ENCODE results near the gene CACNB4.
"Not testable (repeated sequence)": the region's sequence is repeated elsewhere in the genome, so short reads cannot be mapped to it uniquely, and the experiment has no call there.

The CACNB4 gene

DNA sequence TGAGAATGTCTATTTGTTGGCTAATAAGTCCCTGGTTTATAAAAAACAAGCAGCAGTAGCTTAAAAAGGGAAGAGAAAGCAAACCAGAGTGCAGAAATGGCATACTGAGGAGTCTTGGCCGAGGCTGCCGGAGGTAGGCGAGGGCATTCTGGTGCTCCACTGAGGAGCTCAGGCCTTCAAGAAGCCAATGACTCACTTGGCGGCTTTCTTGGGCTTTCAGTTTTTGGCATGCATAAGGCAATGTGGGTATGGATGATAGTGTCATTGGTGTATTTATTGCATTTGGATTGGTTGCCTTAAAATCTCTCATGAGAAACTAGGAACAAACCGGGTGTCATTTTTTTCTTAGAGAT, 151.1 kb downstream of the CACNB4 start:
- Histone ChIP-seq H3K27ac (ENCODE audit: low read depth, low read length) (no peak overlapping the region), H3K4me1 (ENCODE audit: control insufficient read depth in 5 of 5, insufficient read depth in 5 of 5, low read length in 5 of 5) (peaks cover 0 to 26% (median 24%) of the 10 kb centered on the region in 5 donors), H3K9me3 (ENCODE audit: control insufficient read depth in 5 of 5, low read length in 5 of 5) (peaks cover 0 to 2% (median 0%) of the 10 kb centered on the region in 5 donors), H3K4me3 (ENCODE audit: low read depth in 1 of 5, low read length in 5 of 5) (peak overlapping the region; percentile 57 to 77 (median 63)), H3K27me3 (ENCODE audit: control insufficient read depth in 5 of 5, insufficient read depth in 4 of 5, low read length in 5 of 5) (no peaks in the 10 kb centered on the region), H3K36me3 (ENCODE audit: control insufficient read depth in 5 of 5, insufficient read depth in 5 of 5, low read length in 5 of 5) (no peaks in the 10 kb centered on the region), H3K9ac (ENCODE audit: low read length in 5 of 5) (peak overlapping the region in 2 of 5 donors; percentile 37 to 73)

DNA sequence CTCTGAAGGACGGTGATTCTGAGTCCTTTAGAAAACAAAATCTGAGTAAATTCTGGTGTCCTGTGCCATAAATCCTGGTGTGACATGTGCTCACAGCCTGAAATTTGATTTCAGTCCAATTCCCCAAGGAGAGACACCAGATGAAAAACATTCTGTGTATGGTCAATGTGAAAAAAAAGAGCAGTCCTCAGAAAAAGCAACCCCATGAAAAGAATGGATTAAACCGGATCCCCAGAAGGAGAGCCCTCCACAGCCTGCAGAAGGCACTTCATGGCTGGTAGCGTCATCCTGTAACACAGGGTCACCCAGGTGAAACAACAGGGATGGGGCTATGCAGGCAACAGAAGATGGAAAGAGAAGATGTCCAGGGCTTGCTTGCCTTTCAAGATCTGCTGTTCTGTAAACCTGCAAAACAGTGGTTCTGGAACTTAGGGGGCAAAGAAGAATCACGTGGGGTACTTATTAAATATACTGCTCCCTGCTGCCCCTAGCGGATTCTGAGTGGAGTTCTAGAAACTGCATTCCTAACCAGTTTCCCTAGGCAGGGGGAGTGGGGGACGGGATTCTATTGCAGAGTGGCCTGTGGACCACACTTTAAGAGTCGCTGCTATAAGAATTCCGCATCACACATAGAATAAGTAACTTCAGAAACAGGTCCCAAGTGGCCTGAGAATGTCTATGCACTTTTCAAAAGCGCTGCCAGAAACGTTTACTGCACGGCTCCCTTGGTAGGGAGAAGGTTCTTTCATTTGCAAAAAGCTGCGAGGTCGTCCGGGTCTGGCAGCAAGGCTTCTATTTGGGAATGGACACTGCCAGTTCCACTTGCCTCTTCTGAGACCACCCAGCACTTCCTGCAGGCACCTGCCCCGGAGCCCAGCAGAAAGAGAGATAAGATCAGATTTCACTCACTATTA, 151.7 kb downstream of the CACNB4 start:
- Histone ChIP-seq H3K36me3 (ENCODE audit: control insufficient read depth in 5 of 5, insufficient read depth in 5 of 5, low read length in 5 of 5) (no peaks in the 10 kb centered on the region), H3K9me3 (ENCODE audit: control insufficient read depth in 5 of 5, low read length in 5 of 5) (peaks cover 0 to 5% (median 0%) of the 10 kb centered on the region in 5 donors), H3K4me1 (ENCODE audit: control insufficient read depth in 5 of 5, insufficient read depth in 5 of 5, low read length in 5 of 5) (peaks cover 0 to 26% (median 24%) of the 10 kb centered on the region in 5 donors), H3K4me3 (ENCODE audit: low read depth in 1 of 5, low read length in 5 of 5) (peak overlapping the region; percentile 57 to 77 (median 63)), H3K9ac (ENCODE audit: low read length in 5 of 5) (peak overlapping the region in 3 of 5 donors; percentile 37 to 73 (median 41)), H3K27ac (ENCODE audit: low read depth, low read length) (no peak overlapping the region), H3K27me3 (ENCODE audit: control insufficient read depth in 5 of 5, insufficient read depth in 4 of 5, low read length in 5 of 5) (no peaks in the 10 kb centered on the region)

DNA sequence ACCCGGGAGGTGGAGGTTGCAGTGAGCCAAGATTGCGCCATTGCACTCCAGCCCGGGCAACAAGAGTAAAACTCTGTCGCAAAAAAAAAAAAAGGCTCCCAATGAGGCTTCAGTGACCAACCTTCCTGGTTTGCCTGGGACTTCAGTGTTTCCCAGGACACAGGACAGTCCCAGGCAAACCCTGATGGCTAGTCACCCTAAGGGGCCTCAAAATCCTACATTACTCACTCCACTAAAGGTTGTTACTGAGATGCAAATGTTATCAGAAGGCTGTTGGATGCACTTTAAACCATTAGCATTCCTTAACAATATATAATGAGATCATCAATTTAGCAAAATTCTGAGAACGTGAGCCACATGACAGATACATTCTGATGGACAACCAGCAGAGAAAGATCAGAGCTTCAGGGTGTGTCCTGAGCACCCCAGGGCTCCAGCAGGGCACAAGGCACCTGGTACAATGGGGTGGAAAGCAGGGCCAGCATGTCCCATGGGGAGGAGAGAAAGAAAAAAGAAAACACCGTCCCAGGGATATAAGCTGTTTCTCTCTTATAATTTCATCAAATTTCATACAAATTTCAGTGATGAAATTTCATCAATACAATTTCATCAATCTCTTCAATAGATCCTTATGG, 152.5 kb downstream of the CACNB4 start:
- peaks cover 0 to 26% (median 24%) of the 10 kb centered on the region in 5 donors for H3K4me1 ChIP-seq (ENCODE audit: control insufficient read depth in 5 of 5, insufficient read depth in 5 of 5, low read length in 5 of 5)
- no peak overlapping the region for H3K27ac ChIP-seq (ENCODE audit: low read depth, low read length)
- peaks cover 0 to 5% (median 0%) of the 10 kb centered on the region in 5 donors for H3K9me3 ChIP-seq (ENCODE audit: control insufficient read depth in 5 of 5, low read length in 5 of 5)
- H3K36me3 ChIP-seq (ENCODE audit: control insufficient read depth in 5 of 5, insufficient read depth in 5 of 5, low read length in 5 of 5), result no peaks in the 10 kb centered on the region
- H3K9ac ChIP-seq (ENCODE audit: low read length in 5 of 5), result no peak overlapping the region
- H3K4me3 ChIP-seq (ENCODE audit: low read depth in 1 of 5, low read length in 5 of 5), result no peak overlapping the region
- H3K27me3 ChIP-seq (ENCODE audit: control insufficient read depth in 5 of 5, insufficient read depth in 4 of 5, low read length in 5 of 5), result no peaks in the 10 kb centered on the region

DNA sequence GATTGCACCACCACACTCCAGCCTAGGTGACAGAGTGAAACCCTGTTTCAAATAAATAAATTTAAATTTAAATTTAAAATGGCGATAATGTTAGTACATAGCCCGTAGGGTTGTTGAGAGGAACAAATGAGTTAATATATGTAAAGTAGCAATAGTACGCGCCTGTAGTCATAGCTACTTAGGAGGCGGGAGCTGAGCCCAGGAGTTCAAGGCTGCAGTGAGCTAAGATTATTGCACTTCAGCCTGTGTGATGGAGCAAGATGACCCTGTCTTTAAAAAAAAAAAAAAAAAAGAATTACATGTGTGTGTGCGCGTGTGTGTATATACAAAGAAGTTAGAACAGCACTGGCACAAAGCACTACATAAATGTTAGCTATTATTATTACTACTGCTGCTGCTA, 153.2 kb downstream of the CACNB4 start:
- H3K27ac ChIP-seq (ENCODE audit: low read depth, low read length), result no peak overlapping the region
- peaks cover 0 to 5% (median 0%) of the 10 kb centered on the region in 5 donors for H3K9me3 ChIP-seq (ENCODE audit: control insufficient read depth in 5 of 5, low read length in 5 of 5)
- H3K4me3 ChIP-seq (ENCODE audit: low read depth in 1 of 5, low read length in 5 of 5), result no peak overlapping the region
- no peaks in the 10 kb centered on the region for H3K36me3 ChIP-seq (ENCODE audit: control insufficient read depth in 5 of 5, insufficient read depth in 5 of 5, low read length in 5 of 5)
- no peak overlapping the region for H3K9ac ChIP-seq (ENCODE audit: low read length in 5 of 5)
- H3K4me1 ChIP-seq (ENCODE audit: control insufficient read depth in 5 of 5, insufficient read depth in 5 of 5, low read length in 5 of 5), result peaks cover 0 to 26% (median 24%) of the 10 kb centered on the region in 5 donors
- no peaks in the 10 kb centered on the region for H3K27me3 ChIP-seq (ENCODE audit: control insufficient read depth in 5 of 5, insufficient read depth in 4 of 5, low read length in 5 of 5)

DNA sequence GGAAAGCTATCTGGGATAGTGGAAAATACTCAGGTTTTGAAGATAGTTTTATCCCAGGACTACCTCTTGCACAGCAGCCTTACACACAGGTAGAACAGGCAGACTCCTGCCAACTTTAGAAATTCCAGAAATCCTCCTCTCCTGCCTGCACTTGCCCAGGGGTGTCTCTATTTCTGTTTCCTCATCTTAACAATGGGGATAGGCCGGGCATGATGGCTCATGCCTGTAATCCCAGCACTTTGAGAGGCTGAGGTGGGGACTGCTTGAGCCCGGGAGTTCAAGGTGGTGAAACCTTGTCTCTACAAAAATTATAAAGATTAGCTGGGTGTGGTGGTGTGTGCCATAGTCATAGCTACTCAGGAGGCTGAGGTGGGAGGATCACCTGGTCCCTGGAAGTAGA, 153.7 kb downstream of the CACNB4 start:
- Histone ChIP-seq H3K27me3 (ENCODE audit: control insufficient read depth in 5 of 5, insufficient read depth in 4 of 5, low read length in 5 of 5) (no peaks in the 10 kb centered on the region), H3K4me1 (ENCODE audit: control insufficient read depth in 5 of 5, insufficient read depth in 5 of 5, low read length in 5 of 5) (peaks cover 0 to 26% (median 24%) of the 10 kb centered on the region in 5 donors), H3K36me3 (ENCODE audit: control insufficient read depth in 5 of 5, insufficient read depth in 5 of 5, low read length in 5 of 5) (no peaks in the 10 kb centered on the region), H3K4me3 (ENCODE audit: low read depth in 1 of 5, low read length in 5 of 5) (no peak overlapping the region), H3K27ac (ENCODE audit: low read depth, low read length) (no peak overlapping the region), H3K9ac (ENCODE audit: low read length in 5 of 5) (no peak overlapping the region), H3K9me3 (ENCODE audit: control insufficient read depth in 5 of 5, low read length in 5 of 5) (peaks cover 0 to 4% (median 0%) of the 10 kb centered on the region in 5 donors)

DNA sequence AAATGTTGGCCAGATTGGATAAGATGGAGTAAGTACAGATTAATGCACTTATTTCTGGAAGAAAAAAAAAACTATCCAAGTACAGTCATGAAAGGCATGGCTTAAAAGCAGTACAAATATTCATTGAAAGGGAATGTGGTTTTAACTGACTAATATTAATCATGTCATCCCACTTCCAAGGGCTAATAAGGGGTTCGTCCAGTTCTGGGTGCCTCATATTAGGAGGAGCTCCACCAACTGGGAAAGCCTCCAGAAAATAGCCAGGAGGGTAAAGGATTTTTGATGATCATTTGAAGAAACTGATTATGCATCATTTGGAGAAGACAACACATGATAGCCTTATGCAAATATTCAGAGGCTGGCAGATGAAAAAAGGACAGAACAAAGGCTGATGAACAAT, 155.4 kb downstream of the CACNB4 start:
- no peak overlapping the region for H3K27ac ChIP-seq (ENCODE audit: low read depth, low read length)
- no peaks in the 10 kb centered on the region for H3K36me3 ChIP-seq (ENCODE audit: control insufficient read depth in 5 of 5, insufficient read depth in 5 of 5, low read length in 5 of 5)
- no peaks in the 10 kb centered on the region for H3K27me3 ChIP-seq (ENCODE audit: control insufficient read depth in 5 of 5, insufficient read depth in 4 of 5, low read length in 5 of 5)
- no peak overlapping the region for H3K9ac ChIP-seq (ENCODE audit: low read length in 5 of 5)
- H3K4me1 ChIP-seq (ENCODE audit: control insufficient read depth in 5 of 5, insufficient read depth in 5 of 5, low read length in 5 of 5), result peaks cover 0 to 23% (median 21%) of the 10 kb centered on the region in 5 donors
- no peak overlapping the region for H3K4me3 ChIP-seq (ENCODE audit: low read depth in 1 of 5, low read length in 5 of 5)
- peaks cover 0 to 4% (median 0%) of the 10 kb centered on the region in 5 donors for H3K9me3 ChIP-seq (ENCODE audit: control insufficient read depth in 5 of 5, low read length in 5 of 5)

DNA sequence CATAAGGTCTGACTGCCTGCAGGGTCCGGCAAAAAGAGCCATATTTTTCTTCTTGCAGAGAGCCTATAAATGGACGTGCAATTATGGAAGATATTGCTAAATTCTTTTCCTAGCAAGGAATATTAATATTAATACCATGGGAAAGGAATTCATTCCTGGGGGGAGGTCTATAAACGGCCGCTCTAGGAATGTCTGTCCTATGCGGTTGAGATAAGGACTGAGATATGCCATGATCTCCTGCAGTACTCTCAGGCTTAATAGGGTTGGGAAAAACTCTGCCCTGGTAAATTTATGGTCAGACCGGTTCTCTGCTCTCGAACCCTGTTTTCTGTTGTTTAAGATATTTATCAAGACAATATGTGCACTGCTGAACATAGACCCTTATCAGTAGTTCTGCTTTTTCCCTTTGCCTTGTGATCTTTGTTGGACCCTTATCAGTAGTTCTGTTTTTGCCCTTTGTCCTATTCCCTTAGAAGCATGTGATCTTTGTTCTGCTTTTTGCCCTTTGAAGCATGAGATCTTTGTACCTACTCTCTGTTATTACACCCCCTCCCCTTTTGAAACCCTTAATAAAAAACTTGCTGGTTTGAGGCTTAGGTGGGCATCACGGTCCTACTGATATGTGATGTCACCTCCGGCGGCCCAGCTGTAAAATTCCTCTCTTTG, 156.2 kb downstream of the CACNB4 start:
- H3K27ac ChIP-seq (ENCODE audit: low read depth, low read length); H3K4me3 ChIP-seq (ENCODE audit: low read depth in 1 of 5, low read length in 5 of 5); H3K27me3 ChIP-seq (ENCODE audit: control insufficient read depth in 5 of 5, insufficient read depth in 4 of 5, low read length in 5 of 5); H3K36me3 ChIP-seq (ENCODE audit: control insufficient read depth in 5 of 5, insufficient read depth in 5 of 5, low read length in 5 of 5); H3K9me3 ChIP-seq (ENCODE audit: control insufficient read depth in 5 of 5, low read length in 5 of 5); H3K9ac ChIP-seq (ENCODE audit: low read length in 5 of 5): not testable (repeated sequence)
- H3K4me1 ChIP-seq (ENCODE audit: control insufficient read depth in 5 of 5, insufficient read depth in 5 of 5, low read length in 5 of 5), result peaks cover 0 to 15% (median 14%) of the 10 kb centered on the region in 5 donors

DNA sequence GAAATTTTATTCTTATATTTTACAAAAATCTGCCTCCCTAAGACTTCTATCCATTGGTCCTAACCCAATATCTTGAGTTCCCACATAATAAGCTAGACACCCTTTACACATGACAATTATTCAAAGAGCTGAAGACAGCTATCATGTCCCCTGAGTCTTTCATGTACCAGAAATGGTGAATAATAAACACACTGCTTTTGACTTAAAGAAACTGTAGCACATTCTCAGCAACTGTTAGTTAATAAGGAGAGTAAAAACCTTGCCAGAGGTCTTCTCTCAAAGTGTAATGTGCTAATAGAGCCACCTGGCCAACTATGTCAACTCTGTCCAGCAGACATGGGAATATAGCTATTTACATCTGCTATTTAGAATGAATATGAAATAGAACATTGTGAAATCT, 160.9 kb downstream of the CACNB4 start:
- H3K4me3 ChIP-seq (ENCODE audit: low read depth in 1 of 5, low read length in 5 of 5), result no peak overlapping the region
- no peaks in the 10 kb centered on the region for H3K27me3 ChIP-seq (ENCODE audit: control insufficient read depth in 5 of 5, insufficient read depth in 4 of 5, low read length in 5 of 5)
- H3K9ac ChIP-seq (ENCODE audit: low read length in 5 of 5), result no peak overlapping the region
- peaks cover 0 to 4% (median 0%) of the 10 kb centered on the region in 5 donors for H3K9me3 ChIP-seq (ENCODE audit: control insufficient read depth in 5 of 5, low read length in 5 of 5)
- H3K4me1 ChIP-seq (ENCODE audit: control insufficient read depth in 5 of 5, insufficient read depth in 5 of 5, low read length in 5 of 5), result peaks cover 0 to 3% (median 0%) of the 10 kb centered on the region in 5 donors
- no peaks in the 10 kb centered on the region for H3K36me3 ChIP-seq (ENCODE audit: control insufficient read depth in 5 of 5, insufficient read depth in 5 of 5, low read length in 5 of 5)
- no peak overlapping the region for H3K27ac ChIP-seq (ENCODE audit: low read depth, low read length)

DNA sequence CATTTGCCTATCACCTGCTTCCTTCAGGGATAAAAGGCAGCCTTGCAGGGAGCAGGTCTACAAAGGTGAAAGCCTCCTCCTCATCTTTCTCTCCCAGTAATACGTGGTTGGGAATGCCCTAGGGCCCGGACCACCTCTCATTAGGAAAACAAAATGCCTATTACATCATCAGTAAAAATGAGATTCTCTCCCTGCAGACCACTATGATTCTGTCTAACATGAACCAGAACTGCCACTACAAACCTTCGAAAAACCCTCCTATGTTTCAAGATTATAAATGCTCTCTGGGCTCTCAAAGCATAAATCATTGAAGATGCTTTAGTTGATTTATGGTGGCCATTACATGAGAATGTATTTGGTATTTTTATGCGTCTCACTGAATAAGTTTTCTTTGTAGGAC, 162.2 kb downstream of the CACNB4 start:
- Histone ChIP-seq H3K9me3 (ENCODE audit: control insufficient read depth in 5 of 5, low read length in 5 of 5) (no peaks in the 10 kb centered on the region), H3K9ac (ENCODE audit: low read length in 5 of 5) (no peak overlapping the region), H3K4me1 (ENCODE audit: control insufficient read depth in 5 of 5, insufficient read depth in 5 of 5, low read length in 5 of 5) (peaks cover 0 to 3% (median 0%) of the 10 kb centered on the region in 5 donors), H3K36me3 (ENCODE audit: control insufficient read depth in 5 of 5, insufficient read depth in 5 of 5, low read length in 5 of 5) (no peaks in the 10 kb centered on the region), H3K27ac (ENCODE audit: low read depth, low read length) (no peak overlapping the region), H3K27me3 (ENCODE audit: control insufficient read depth in 5 of 5, insufficient read depth in 4 of 5, low read length in 5 of 5) (no peaks in the 10 kb centered on the region), H3K4me3 (ENCODE audit: low read depth in 1 of 5, low read length in 5 of 5) (no peak overlapping the region)

Measured in subcutaneous abdominal adipose tissue (tissue), 5 donors.